Chondrocyte (in vitro differentiated cells): ENCODE measurements around the gene CFAP74. TPM values are rescaled to one million over a fixed set of nuclear protein-coding genes. Genes with fewer than 3 reads are reported as not detected.

Source experiments
- DNase-seq: peaks from one replicate; pipeline ENCODE4 v3.0.0; 2021; ENCODE audit warnings: mixed read lengths, low spot score
- H3K27ac Mint-ChIP-seq: one replicate; pipeline ENCODE4 v1.8.0; 2021; ENCODE audit warnings: mild to moderate bottlenecking, moderate library complexity, mixed read lengths; ENCODE audit not compliant: unreplicated experiment
- H3K27me3 Mint-ChIP-seq: 2 replicates; pipeline ENCODE4 v1.8.0; 2021; ENCODE audit warnings: low read depth, mixed read lengths
- H3K36me3 Mint-ChIP-seq: 2 replicates; pipeline ENCODE4 v1.8.0; 2021; ENCODE audit warnings: low read depth, mixed read lengths
- H3K4me1 Mint-ChIP-seq: 2 replicates; pipeline ENCODE4 v1.8.0; 2021; ENCODE audit warnings: low read depth, mild to moderate bottlenecking, mixed read lengths
- H3K4me3 Mint-ChIP-seq: one replicate; pipeline ENCODE4 v1.8.0; 2021; ENCODE audit warnings: mild to moderate bottlenecking, moderate library complexity, mixed read lengths; ENCODE audit not compliant: unreplicated experiment
- H3K9me3 Mint-ChIP-seq: 2 replicates; pipeline ENCODE4 v1.8.0; 2021; ENCODE audit warnings: low read depth, mixed read lengths
- total RNA-seq: library from RNA; stranded (reverse); gene quantifications from 3 replicates; pipeline ENCODE4 v1.2.1, GENCODE V29; 2021
- TF ChIP-seq, protein P1 (sequence below): fragments of 200-600 bp; sonication (generic); IDR thresholded peaks from 2 replicates; pipeline ENCODE4 v1.5.0; 2021; ENCODE audit warnings: antibody characterized with exemption, mild to moderate bottlenecking, moderate library complexity

Gene CFAP74
- total RNA-seq, 1 donor from 2014 or later = not detected

DNA sequence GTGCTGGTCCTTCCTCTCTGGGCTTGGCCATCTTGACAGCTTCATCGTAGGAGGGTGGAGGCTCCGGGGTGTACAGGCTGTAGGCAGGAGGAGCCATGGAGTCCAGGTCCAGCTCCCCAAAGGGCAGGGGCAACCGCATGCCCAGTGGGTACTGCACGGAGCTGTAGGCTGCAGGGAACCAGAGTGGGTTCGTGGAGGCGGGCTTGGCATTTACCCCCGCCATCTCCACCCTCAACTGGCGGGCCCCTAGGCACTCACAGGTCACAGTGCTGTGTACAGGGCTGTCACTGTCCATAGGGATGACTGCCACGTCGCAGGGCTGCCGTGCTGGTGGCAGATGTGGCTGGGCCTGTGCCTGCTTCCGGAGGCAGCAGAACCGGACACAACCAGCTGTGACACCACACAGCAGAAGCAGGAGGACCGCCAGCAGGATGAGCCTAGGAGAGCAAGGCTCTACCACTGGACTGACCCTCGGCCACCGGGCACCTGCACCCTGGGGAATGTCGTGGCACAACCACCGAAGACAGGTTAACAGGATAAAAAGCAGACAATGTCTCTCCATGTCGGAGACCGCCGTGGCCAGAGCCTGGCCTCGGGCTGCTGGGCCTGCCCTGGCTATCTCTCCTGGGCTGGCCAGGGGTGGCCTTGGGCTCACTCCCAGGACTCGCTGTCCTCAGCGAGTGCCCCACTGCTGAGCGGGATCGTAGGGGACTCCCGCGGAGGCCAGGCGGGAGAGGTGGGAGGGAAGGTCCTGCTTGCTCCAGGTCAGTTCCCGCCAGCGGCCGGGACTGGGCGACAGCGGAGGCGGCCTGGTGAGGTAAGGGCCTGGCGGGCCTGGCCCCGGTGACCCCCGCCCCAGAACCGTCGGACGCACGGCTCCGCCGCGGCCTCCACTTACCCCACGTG is 85.3 kb downstream of the CFAP74 start:
- peaks cover 3% of the 10 kb centered on the region for H3K4me1 Mint-ChIP-seq

DNA sequence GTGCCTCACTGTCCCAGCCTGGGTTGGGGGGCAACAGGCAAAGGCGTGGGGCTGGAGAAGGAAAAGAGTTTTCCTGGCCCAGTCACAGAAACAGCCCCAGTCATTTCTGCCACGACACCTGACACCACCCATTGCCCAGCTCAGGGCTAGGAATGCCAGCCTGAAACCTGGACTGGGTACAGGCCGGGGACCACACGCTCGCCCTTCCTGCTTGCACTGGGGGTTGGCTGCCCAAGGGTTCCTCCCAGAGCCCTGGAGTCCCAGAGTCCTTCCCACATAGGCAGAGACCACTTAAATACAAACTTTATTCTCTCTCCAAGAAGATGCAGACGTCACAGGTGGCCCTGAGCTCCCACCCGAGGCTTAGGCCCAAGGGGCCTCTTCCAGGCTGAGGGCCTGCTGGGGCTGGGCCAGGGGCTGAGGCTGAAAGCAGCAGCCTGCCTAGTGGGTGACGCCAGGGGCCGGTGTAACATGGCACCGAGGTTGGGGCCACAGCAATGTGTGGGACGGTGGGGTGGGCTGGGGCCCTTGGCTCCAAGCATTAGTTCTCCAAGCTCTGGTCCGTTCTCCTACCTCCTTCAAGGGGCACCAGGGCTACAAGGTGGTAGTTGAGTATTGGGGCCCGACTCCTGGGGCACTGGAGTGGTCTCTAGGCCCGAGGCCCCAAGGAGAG is 86.1 kb downstream of the CFAP74 start:
- no peak overlapping the region for H3K4me3 Mint-ChIP-seq

More for the DNA sequence above, 85.3 kb downstream of the CFAP74 start:
- peak overlapping the region; percentile 33 for H3K4me3 Mint-ChIP-seq
- peak; percentile 88 for DNase-seq
- TF ChIP-seq, protein P1, sequence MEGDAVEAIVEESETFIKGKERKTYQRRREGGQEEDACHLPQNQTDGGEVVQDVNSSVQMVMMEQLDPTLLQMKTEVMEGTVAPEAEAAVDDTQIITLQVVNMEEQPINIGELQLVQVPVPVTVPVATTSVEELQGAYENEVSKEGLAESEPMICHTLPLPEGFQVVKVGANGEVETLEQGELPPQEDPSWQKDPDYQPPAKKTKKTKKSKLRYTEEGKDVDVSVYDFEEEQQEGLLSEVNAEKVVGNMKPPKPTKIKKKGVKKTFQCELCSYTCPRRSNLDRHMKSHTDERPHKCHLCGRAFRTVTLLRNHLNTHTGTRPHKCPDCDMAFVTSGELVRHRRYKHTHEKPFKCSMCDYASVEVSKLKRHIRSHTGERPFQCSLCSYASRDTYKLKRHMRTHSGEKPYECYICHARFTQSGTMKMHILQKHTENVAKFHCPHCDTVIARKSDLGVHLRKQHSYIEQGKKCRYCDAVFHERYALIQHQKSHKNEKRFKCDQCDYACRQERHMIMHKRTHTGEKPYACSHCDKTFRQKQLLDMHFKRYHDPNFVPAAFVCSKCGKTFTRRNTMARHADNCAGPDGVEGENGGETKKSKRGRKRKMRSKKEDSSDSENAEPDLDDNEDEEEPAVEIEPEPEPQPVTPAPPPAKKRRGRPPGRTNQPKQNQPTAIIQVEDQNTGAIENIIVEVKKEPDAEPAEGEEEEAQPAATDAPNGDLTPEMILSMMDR = no peak
- H3K27me3 Mint-ChIP-seq = no peaks in the 10 kb centered on the region
- no peaks in the 10 kb centered on the region for H3K9me3 Mint-ChIP-seq
- H3K27ac Mint-ChIP-seq = no peak overlapping the region
- H3K36me3 Mint-ChIP-seq = no peaks in the 10 kb centered on the region

DNA sequence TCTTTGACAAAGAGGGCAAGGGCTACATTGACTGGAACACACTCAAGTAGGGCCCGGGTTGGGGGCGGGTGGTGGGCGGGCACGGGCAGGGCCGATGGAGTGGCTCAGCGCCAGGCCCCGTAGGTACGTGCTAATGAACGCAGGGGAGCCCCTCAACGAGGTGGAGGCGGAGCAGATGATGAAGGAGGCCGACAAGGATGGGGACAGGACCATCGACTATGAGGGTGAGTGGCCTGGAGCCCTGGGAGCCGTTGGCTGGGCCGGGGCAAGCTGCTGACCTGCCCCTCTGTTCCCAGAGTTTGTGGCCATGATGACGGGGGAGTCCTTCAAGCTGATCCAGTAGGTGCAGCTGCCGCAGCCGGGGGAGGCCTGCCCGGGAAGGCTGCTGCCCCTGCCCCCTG is 86.7 kb downstream of the CFAP74 start:
- Mint-ChIP-seq H3K27ac (no peak overlapping the region), H3K36me3 (no peaks in the 10 kb centered on the region), H3K4me1 (peaks cover 3% of the 10 kb centered on the region), H3K9me3 (no peaks in the 10 kb centered on the region), H3K4me3 (no peak overlapping the region), H3K27me3 (no peaks in the 10 kb centered on the region)
- TF ChIP-seq, protein P1 = no peak
- no peak for DNase-seq

More for the DNA sequence above, 86.1 kb downstream of the CFAP74 start:
- H3K36me3 Mint-ChIP-seq = no peaks in the 10 kb centered on the region
- H3K9me3 Mint-ChIP-seq = no peaks in the 10 kb centered on the region
- TF ChIP-seq, protein P1 = no peak
- no peak for DNase-seq
- H3K27me3 Mint-ChIP-seq = no peaks in the 10 kb centered on the region
- no peak overlapping the region for H3K27ac Mint-ChIP-seq
- peaks cover 3% of the 10 kb centered on the region for H3K4me1 Mint-ChIP-seq

DNA sequence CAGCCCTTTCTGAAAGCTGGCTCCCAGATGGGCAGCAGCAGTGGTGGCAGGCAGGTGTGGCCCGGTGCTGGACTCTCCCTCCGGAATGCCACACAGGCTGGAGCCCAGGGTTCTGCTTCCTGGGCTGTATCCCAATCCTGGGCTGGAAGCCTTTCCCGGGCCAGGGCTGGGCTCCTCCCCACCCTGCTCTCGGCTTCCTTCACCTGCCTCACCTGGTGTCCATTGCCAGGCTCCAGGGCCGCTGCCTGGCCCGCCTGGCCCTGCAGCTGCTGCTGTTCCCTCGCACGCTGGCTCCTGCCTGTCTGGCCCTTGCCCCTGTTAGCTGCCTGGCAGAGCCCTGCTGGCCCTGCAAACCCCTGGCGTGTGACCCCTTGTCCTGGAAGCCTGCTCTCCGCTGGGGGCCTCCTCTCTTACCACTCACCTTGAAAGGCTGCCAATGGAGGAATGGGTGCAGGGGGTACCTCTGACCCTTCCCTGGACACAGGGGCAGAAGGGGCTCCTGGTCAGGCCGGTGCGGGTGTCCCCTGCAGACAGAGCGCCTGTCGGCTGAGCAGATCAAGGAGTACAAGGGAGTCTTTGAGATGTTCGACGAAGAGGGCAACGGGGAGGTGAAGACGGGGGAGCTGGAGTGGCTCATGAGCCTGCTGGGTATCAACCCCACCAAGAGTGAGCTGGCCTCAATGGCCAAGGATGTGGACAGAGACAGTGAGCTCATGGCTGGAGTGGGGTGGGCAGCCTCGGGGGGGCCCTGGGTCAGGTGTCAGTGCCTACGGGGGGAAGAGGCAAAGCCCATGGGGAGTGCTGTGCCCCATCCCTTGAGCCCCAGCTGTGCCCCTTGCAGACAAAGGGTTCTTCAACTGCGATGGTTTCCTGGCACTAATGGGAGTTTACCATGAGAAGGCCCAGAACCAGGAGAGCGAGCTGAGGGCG is 87.4 kb downstream of the CFAP74 start:
- no peak overlapping the region for H3K4me3 Mint-ChIP-seq
- no peak for DNase-seq
- H3K36me3 Mint-ChIP-seq = no peaks in the 10 kb centered on the region
- H3K27ac Mint-ChIP-seq = no peak overlapping the region
- TF ChIP-seq, protein P1 = no peak
- H3K9me3 Mint-ChIP-seq = no peaks in the 10 kb centered on the region
- no peaks in the 10 kb centered on the region for H3K27me3 Mint-ChIP-seq
- peaks cover 3% of the 10 kb centered on the region for H3K4me1 Mint-ChIP-seq
